Dermis blood vessel endothelial cell (primary cell): ENCODE data around the gene FCN1. TPM values are rescaled to one million over a fixed set of nuclear protein-coding genes. Genes with fewer than 3 reads are reported as not detected.
"Not testable (repeated sequence)": the region's sequence is repeated elsewhere in the genome, so short reads cannot be mapped to it uniquely, and the experiment has no call there.

Experiments
- DNase-seq: peaks from one replicate; pipeline ENCODE4 v3.0.0; 2010
- total RNA-seq: library from RNA; depleted of rRNA; stranded (reverse); fragments of >200 nt; gene quantifications from 2 replicates; pipeline ENCODE4 v1.2.3, GENCODE V29; 2014

The FCN1 gene
- total RNA-seq, 1 donor from 2014 or later: not detected

DNA sequence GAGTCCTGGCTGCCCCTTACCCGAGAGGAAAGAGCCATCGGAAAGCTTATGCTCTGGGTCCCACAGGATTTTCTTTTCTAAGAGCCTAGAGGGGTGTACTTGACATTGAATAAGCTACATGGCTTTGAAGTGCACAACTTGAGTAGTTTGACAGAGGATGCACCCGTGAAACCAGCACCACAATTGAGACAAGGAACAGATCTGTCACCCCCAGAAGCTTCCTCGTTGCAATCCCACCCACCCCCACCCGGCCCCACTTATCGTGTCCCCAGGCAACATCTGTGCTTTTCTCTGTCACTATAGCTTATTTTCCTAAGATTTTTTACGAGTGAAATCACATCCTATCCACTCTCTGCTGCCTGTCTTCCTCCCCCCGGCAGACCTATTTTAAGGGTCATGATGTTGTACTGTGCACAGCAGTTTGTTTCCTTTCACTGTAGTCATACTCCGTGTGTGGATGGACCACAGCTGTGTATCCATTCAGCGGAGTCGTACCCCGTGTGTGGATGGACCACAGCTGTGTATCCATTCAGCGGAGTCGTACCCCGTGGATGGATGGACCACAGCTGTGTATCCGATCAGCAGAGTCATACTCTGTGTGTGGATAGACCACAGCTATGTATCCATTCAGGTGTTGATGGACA, 45.9 kb downstream of the FCN1 start:
- peak; percentile 9 for DNase-seq

- DNase-seq: no peak
Measured at GRCh38 chr9:134870746-134871662, 46.7 kb downstream of the FCN1 start.

GRCh38 chr9:134870301-134870694, 47.4 kb downstream of the FCN1 start:
- DNase-seq: no peak

DNA sequence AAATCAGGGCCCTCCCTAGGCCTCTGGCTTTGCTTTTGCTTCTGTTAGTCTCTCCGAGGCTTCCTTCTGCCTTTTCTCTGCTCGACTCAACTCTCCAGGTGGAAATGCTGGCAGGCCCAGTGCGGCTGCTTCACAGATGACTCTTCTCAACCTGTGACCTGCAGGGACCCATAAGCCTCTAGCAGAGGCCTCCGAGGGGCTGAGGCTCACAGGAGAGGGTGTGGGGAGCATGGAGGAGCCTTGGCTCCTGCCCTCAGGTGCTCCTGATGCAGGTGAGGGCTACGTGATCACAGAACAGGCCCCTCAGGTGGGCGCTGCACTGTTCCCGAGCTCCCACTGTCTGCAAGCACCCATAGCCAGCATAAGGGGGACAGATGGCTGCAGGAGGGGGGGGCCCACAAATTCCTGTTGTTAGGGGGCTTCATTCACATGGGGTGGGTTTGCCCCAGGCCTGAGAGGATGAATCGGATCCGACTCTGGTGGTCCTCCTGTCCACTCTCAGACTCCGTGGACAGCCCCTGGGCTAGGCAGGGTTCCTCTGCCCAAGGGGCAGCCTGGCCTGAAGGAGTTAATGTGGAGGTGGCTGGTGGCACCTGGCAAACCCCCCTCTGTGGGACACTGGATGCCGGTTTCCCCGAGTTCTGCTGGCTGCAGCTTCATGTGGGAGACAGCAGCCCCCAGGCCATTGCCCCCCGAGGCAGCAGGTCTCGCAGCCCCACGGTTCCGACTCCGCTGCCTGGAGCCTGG, 48.0 kb downstream of the FCN1 start:
- no peak for DNase-seq

GRCh38 chr9:134868751-134869553, 48.8 kb downstream of the FCN1 start:
- DNase-seq: no peak

GRCh38 chr9:134867917-134868750, 49.6 kb downstream of the FCN1 start:
- DNase-seq: no peak

- DNase-seq: no peak
Measured at GRCh38 chr9:134864821-134865190, 52.9 kb downstream of the FCN1 start.

DNA sequence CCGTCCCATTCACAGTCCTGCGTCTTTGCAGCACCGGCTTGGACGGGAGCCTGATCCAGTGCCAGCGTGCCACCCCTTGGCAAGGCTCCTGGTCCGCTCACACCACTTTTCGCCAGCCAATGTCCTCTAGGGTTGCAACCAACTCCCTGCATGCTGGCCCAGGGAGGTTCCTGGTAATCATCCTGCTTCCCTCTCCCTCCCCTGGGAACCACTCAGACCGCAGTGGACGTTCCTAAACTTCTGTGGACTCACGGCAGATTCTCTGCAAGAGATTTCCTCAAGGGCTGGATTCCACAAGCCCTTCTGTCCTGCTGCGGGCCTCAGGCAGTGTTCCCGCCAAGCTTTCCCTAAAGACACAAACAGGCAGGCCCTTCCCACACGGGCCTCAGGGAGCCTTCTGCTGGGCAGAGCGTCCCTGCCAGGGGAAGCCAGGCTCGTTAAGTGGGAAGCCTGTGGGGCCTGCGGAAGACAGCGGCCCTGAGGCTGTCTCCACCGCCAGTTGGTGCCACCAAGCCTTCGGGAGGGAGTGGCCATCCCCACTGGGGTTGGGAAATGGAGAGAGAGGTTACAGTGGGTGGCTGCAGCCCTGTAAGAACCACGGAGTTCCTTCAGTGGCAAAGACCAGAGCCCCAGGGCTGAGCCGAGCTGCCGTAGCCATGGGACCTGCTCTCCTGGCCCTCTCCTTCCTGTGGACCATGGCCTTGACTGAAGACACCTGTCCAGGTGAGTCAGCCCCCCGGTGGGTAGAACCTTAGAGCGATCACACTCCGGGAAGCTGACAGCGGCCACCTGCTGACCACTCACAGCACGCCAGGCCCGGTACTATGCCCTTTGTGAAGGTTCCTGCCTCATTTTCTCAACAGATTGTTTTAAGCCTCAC, 53.5 kb downstream of the FCN1 start:
- DNase-seq: no peak

- no peak for DNase-seq
Measured at GRCh38 chr9:134863306-134863902, 54.3 kb downstream of the FCN1 start.

DNA sequence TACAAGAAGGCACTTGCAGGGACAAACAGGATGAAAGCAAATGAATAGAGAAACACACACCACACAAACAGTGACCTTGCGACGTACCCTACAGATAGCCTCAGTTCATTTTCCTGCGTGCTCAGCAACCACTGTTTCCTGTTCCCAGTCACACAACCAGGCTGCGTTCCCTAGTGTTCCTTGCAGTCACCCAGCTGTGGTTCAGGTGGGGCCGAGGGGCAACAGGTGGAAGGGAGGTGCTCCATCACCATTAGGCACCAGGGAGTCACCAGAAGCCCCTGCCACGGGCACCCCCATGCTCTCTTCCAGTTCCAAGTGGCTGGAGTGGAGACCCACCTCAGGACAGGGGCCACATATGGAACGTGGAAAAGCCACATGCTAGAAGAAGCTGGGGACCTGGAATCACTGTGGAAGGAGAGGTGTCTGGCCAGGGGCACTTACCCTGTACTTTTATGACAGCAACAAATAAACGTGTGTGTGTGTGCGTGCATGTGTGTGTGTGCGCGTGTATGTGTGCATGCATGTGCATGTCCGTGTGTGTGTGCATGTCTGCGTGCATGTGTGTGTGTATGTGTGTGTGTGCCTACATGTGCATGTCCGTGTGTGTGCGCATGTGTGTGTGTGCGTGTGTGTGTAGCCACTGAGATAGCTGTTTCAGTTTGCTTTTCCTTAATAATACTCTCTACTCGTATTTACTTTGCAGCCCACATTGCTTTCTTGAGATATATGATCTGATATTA, 55.9 kb downstream of the FCN1 start:
- no peak for DNase-seq

DNA sequence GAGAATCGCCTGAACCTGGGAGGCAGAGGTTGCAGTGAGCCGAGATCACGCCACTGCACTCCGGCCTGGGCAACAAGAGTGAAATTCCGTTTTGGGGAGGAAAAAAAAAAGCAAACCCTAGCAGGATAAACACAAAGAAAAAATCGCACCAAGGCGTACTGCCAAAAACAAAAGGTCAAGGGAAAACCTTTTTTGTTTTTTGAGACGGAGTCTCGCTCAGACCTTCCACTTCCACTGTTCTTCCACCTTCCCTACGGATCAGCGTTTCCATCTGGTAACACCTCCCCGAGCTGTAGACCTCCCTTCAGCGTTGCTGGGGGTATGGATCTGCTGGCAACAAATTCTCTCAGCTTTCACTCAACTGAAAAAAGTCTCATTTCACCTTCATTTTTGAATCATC, 57.2 kb downstream of the FCN1 start:
- DNase-seq: no peak

GRCh38 chr9:134858051-134858841, 59.5 kb downstream of the FCN1 start:
- no peak for DNase-seq

DNA sequence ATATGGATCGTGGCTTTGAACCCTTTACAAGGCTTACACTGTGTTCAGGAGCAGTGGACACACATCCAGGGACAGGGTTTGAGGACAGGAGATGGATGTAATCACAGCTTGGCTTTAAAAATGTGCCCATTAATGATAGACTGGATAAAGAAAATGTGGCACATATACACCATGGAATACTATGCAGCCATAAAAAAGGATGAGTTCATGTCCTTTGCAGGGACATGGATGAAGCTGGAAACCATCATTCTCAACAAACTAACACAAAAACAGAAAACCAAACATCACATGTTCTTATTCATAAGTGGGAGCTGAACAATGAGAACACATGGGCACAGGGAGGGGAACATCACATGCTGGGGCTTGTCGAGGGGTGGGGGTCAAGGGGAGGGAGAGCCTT, 60.3 kb downstream of the FCN1 start:
- not testable (repeated sequence) for DNase-seq

GRCh38 chr9:134855900-134856377, 61.8 kb downstream of the FCN1 start:
- DNase-seq: no peak
